AG20443 (cell line): Measurements from ENCODE around the gene MPC1.

Source experiments
- DNase-seq: peaks from one replicate; pipeline ENCODE4 v3.0.0; 2012; ENCODE audit warnings: low spot score, mixed read lengths

MPC1 gene

GRCh38 chr6:166315436-166315835 is 67.3 kb downstream of the MPC1 start:
- no peak for DNase-seq
